GM19438 (cell line): ENCODE data around the gene BCL7A.

Source experiments
- ATAC-seq: cut with Tn5 transposase; IDR thresholded peaks from one replicate; pipeline ENCODE4 v1.9.1; 2021; ENCODE audit warnings: low read depth; ENCODE audit not compliant: unreplicated experiment

BCL7A gene

GRCh38 chr12:122072031-122072970 lies 50.6 kb downstream of the BCL7A start:
- no peak for ATAC-seq

- no peak for ATAC-seq
Measured at GRCh38 chr12:122073815-122074214, 52.1 kb downstream of the BCL7A start.

- ATAC-seq, result no peak
Measured at GRCh38 chr12:122076743-122077495, 55.2 kb downstream of the BCL7A start.

- ATAC-seq, result peak; percentile 61
Measured at GRCh38 chr12:122078141-122079032, 56.7 kb downstream of the BCL7A start, which contains the start of gene MLXIP. MLXIP (plus strand) TSS chr12:122078756; CDS start chr12:122078854, 98 bp downstream.

- no peak for ATAC-seq
Measured at GRCh38 chr12:122079033-122079531, 57.4 kb downstream of the BCL7A start.

GRCh38 chr12:122079532-122080081 lies 57.9 kb downstream of the BCL7A start:
- ATAC-seq, result no peak

GRCh38 chr12:122080149-122081082 lies 58.7 kb downstream of the BCL7A start:
- ATAC-seq, result no peak

- no peak for ATAC-seq
Measured at GRCh38 chr12:122081083-122081696, 59.5 kb downstream of the BCL7A start.

- ATAC-seq, result peak; percentile 60
Measured at GRCh38 chr12:122081697-122082221, 60.1 kb downstream of the BCL7A start.

GRCh38 chr12:122082621-122083356 lies 61.1 kb downstream of the BCL7A start:
- no peak for ATAC-seq

GRCh38 chr12:122084857-122085405 lies 63.2 kb downstream of the BCL7A start:
- ATAC-seq, result no peak

- ATAC-seq, result no peak
Measured at GRCh38 chr12:122085591-122085990, 63.9 kb downstream of the BCL7A start.

GRCh38 chr12:122086116-122086515 lies 64.4 kb downstream of the BCL7A start:
- ATAC-seq, result no peak

- no peak for ATAC-seq
Measured at GRCh38 chr12:122086641-122087285, 65.1 kb downstream of the BCL7A start.

- ATAC-seq, result no peak
Measured at GRCh38 chr12:122087431-122088178, 65.9 kb downstream of the BCL7A start.

GRCh38 chr12:122088179-122088810 lies 66.6 kb downstream of the BCL7A start:
- ATAC-seq, result no peak
